GM12875 (cell line): ENCODE results near the gene KIDINS220.

Experiments used
- H3K4me3 ChIP-seq: one replicate; pipeline ENCODE4 v1.5.1; 2011; ENCODE audit warnings: low read depth, low read length, control low read depth
- CTCF ChIP-seq: IDR thresholded peaks from 2 replicates; pipeline ENCODE4 v1.5.1; 2011; ENCODE audit warnings: low read depth, mild to moderate bottlenecking, control low read depth, inconsistent platforms, low read length, moderate library complexity, borderline replicate concordance; ENCODE audit not compliant: insufficient read depth

KIDINS220 gene

GRCh38 chr2:8786463-8786862 is 51.0 kb downstream of the KIDINS220 start:
- TF ChIP-seq CTCF: no peak
- H3K4me3 ChIP-seq: no peak overlapping the region

- TF ChIP-seq CTCF: no peak
Measured at GRCh38 chr2:8779795-8780671, 57.4 kb downstream of the KIDINS220 start.

GRCh38 chr2:8774371-8774770 is 63.0 kb downstream of the KIDINS220 start:
- H3K4me3 ChIP-seq: no peak overlapping the region
- no peak for TF ChIP-seq CTCF

More at GRCh38 chr2:8779795-8780671, 57.4 kb downstream of the KIDINS220 start:
- no peak overlapping the region for H3K4me3 ChIP-seq

GRCh38 chr2:8767324-8767723 is 70.1 kb downstream of the KIDINS220 start:
- no peak for TF ChIP-seq CTCF
- no peak overlapping the region for H3K4me3 ChIP-seq

GRCh38 chr2:8761529-8762164 is 75.8 kb downstream of the KIDINS220 start:
- H3K4me3 ChIP-seq: no peak overlapping the region
- peak; percentile 34; the same call in 1 of the 2 replicates for TF ChIP-seq CTCF

GRCh38 chr2:8756716-8757115 is 80.7 kb downstream of the KIDINS220 start:
- no peak overlapping the region for H3K4me3 ChIP-seq
- no peak for TF ChIP-seq CTCF
